DND-41 (cell line): ENCODE data around the gene LHFPL2.

ENCODE experiments used
- ATAC-seq: fragments of 200-7000 bp; cut with Tn5 transposase; 3 replicates; pipeline ENCODE4 v1.9.1; 2021; ENCODE audit warnings: low read depth; ENCODE audit not compliant: insufficient read depth
- DNase-seq: peaks from one replicate; pipeline ENCODE4 v3.0.0-alpha.2; 2020
- H2AFZ ChIP-seq: 2 replicates; pipeline ENCODE4 v1.6.0; 2012; ENCODE audit warnings: low read depth, low read length
- H3K27ac ChIP-seq: 2 replicates; pipeline ENCODE4 v1.5.1; 2012; ENCODE audit warnings: low read length, inconsistent platforms
- H3K27me3 ChIP-seq: fragments of 200-600 bp; sonication (generic); 2 replicates; pipeline ENCODE4 v1.6.0; 2012; ENCODE audit warnings: low read length, mild to moderate bottlenecking, inconsistent platforms; ENCODE audit not compliant: insufficient read depth, poor library complexity
- H3K36me3 ChIP-seq: 2 replicates; pipeline ENCODE4 v1.5.1; 2012; ENCODE audit warnings: low read length, inconsistent platforms; ENCODE audit not compliant: insufficient read depth
- H3K4me1 ChIP-seq: 2 replicates; pipeline ENCODE4 v1.5.1; 2012; ENCODE audit warnings: mild to moderate bottlenecking, low read length; ENCODE audit not compliant: insufficient read depth
- H3K4me2 ChIP-seq: 2 replicates; pipeline ENCODE4 v1.6.0; 2012; ENCODE audit warnings: mild to moderate bottlenecking, moderate library complexity, low read length, inconsistent platforms; ENCODE audit not compliant: insufficient read depth
- H3K4me3 ChIP-seq, 2 experiments: fragments of 200-600 bp in 1 of 2; shearing (Covaris generic) in 1 of 2; 2 replicates each; pipeline ENCODE4 v1.5.1; 2012 to 2016; ENCODE audit warnings: inconsistent platforms in 2 of 2, low read length in 2 of 2, mild to moderate bottlenecking in 2 of 2, low read depth in 1 of 2, moderate library complexity in 1 of 2
- H3K79me2 ChIP-seq: 2 replicates; pipeline ENCODE4 v1.6.0; 2012; ENCODE audit warnings: low read length, inconsistent platforms; ENCODE audit not compliant: insufficient read depth
- H3K9ac ChIP-seq: 2 replicates; pipeline ENCODE4 v1.6.0; 2012; ENCODE audit warnings: low read depth, mild to moderate bottlenecking, inconsistent platforms, low read length, moderate library complexity
- H3K9me3 ChIP-seq: 2 replicates; pipeline ENCODE4 v1.5.1; 2012; ENCODE audit warnings: low read length, moderate library complexity, mild to moderate bottlenecking, inconsistent platforms; ENCODE audit not compliant: insufficient read depth, severe bottlenecking
- H4K20me1 ChIP-seq: 2 replicates; pipeline ENCODE4 v1.6.0; 2012; ENCODE audit warnings: low read length; ENCODE audit not compliant: insufficient read depth
- CTCF ChIP-seq: IDR thresholded peaks from 2 replicates; pipeline ENCODE4 v1.5.1; 2012; ENCODE audit warnings: borderline replicate concordance, low read length, moderate library complexity, mild to moderate bottlenecking; ENCODE audit not compliant: poor library complexity, severe bottlenecking; ENCODE audit errors: extremely low read depth
- EZH2 ChIP-seq: IDR thresholded peaks from 3 replicates; pipeline ENCODE4 v1.6.1; 2012; ENCODE audit warnings: borderline replicate concordance, low read depth, mild to moderate bottlenecking, moderate library complexity, low read length, inconsistent platforms; ENCODE audit not compliant: severe bottlenecking

The LHFPL2 gene

GRCh38 chr5:78651468-78651867, 2.9 kb upstream of the LHFPL2 start:
- no peak overlapping the region for H2AFZ ChIP-seq
- no peak for DNase-seq
- H3K4me2 ChIP-seq: no peak overlapping the region
- no peaks in the 10 kb centered on the region for H3K36me3 ChIP-seq
- ATAC-seq: no peak
- no peak overlapping the region for H3K9ac ChIP-seq
- H4K20me1 ChIP-seq: no peaks in the 10 kb centered on the region
- peaks cover 31% of the 10 kb centered on the region for H3K27me3 ChIP-seq
- H3K79me2 ChIP-seq: no peaks in the 10 kb centered on the region
- H3K4me3 ChIP-seq: no peak overlapping the region
- peaks cover 12% of the 10 kb centered on the region for H3K4me1 ChIP-seq
- H3K27ac ChIP-seq: no peak overlapping the region
- no peaks in the 10 kb centered on the region for H3K9me3 ChIP-seq
- no peak for TF ChIP-seq EZH2
- TF ChIP-seq CTCF: no peak

GRCh38 chr5:78650531-78650930, 2.0 kb upstream of the LHFPL2 start:
- peaks cover 39% of the 10 kb centered on the region for H3K27me3 ChIP-seq
- H3K9ac ChIP-seq: no peak overlapping the region
- H2AFZ ChIP-seq: no peak overlapping the region
- no peak overlapping the region for H3K4me3 ChIP-seq
- no peaks in the 10 kb centered on the region for H3K9me3 ChIP-seq
- H3K4me2 ChIP-seq: no peak overlapping the region
- H3K27ac ChIP-seq: no peak overlapping the region
- H4K20me1 ChIP-seq: no peaks in the 10 kb centered on the region
- no peaks in the 10 kb centered on the region for H3K79me2 ChIP-seq
- no peak for TF ChIP-seq EZH2
- ATAC-seq: no peak
- no peaks in the 10 kb centered on the region for H3K36me3 ChIP-seq
- H3K4me1 ChIP-seq: peaks cover 12% of the 10 kb centered on the region
- DNase-seq: no peak

GRCh38 chr5:78649861-78650496, 1.4 kb upstream of the LHFPL2 start:
- Histone ChIP-seq H3K36me3 (no peaks in the 10 kb centered on the region), H2AFZ (no peak overlapping the region), H4K20me1 (no peaks in the 10 kb centered on the region), H3K4me1 (peaks cover 12% of the 10 kb centered on the region), H3K79me2 (no peaks in the 10 kb centered on the region), H3K27me3 (peaks cover 39% of the 10 kb centered on the region), H3K9ac (no peak overlapping the region), H3K4me2 (no peak overlapping the region), H3K4me3 (no peak overlapping the region), H3K27ac (no peak overlapping the region), H3K9me3 (no peaks in the 10 kb centered on the region)
- no peak for DNase-seq
- no peak for ATAC-seq
- TF ChIP-seq EZH2 (no peak), CTCF (no peak)

GRCh38 chr5:78649211-78649695, 681 bp upstream of the LHFPL2 start:
- H2AFZ ChIP-seq: no peak overlapping the region
- H3K36me3 ChIP-seq: no peaks in the 10 kb centered on the region
- no peaks in the 10 kb centered on the region for H4K20me1 ChIP-seq
- no peak overlapping the region for H3K4me2 ChIP-seq
- no peak for ATAC-seq
- no peak overlapping the region for H3K27ac ChIP-seq
- H3K4me3 ChIP-seq: no peak overlapping the region
- H3K9ac ChIP-seq: no peak overlapping the region
- no peak for DNase-seq
- H3K27me3 ChIP-seq: peaks cover 43% of the 10 kb centered on the region
- no peaks in the 10 kb centered on the region for H3K9me3 ChIP-seq
- peaks cover 12% of the 10 kb centered on the region for H3K4me1 ChIP-seq
- no peaks in the 10 kb centered on the region for H3K79me2 ChIP-seq
- TF ChIP-seq EZH2: no peak
- TF ChIP-seq CTCF: no peak
